Adipose tissue (tissue), 3 donors: ENCODE data around the gene SLC27A3. TPM values are rescaled to one million over a fixed set of nuclear protein-coding genes. Genes with fewer than 3 reads are reported as not detected.
"Not testable (repeated sequence)": the region's sequence is repeated elsewhere in the genome, so short reads cannot be mapped to it uniquely, and the experiment has no call there.

ENCODE experiments used
- H3K27ac ChIP-seq: one replicate; pipeline ENCODE4 v1.5.1; 2013; ENCODE audit warnings: low read depth, low read length
- WGBS, 3 donors: extraction: QIAGEN DNeasy Blood & Tissue Kit; methylation state at CpG; one replicate each; pipeline ENCODE4 v1.1.7; 2013; 5-methylcytosine and 5-hydroxymethylcytosine counted together
- polyA plus RNA-seq, 3 donors: library from polyadenylated mRNA; stranded (reverse); fragments of 200-250 nt; gene quantifications; one replicate each; pipeline ENCODE4 v1.2.3, GENCODE V29; 2013
- donor health status: healthy with polysubstance abuse.
- donor health status: Bipolar disorder and iron deficiency.
- donor health status: healthy.

SLC27A3 gene
- polyA plus RNA-seq, 3 donors: 22.2 to 111 (median 83.7) TPM

DNA sequence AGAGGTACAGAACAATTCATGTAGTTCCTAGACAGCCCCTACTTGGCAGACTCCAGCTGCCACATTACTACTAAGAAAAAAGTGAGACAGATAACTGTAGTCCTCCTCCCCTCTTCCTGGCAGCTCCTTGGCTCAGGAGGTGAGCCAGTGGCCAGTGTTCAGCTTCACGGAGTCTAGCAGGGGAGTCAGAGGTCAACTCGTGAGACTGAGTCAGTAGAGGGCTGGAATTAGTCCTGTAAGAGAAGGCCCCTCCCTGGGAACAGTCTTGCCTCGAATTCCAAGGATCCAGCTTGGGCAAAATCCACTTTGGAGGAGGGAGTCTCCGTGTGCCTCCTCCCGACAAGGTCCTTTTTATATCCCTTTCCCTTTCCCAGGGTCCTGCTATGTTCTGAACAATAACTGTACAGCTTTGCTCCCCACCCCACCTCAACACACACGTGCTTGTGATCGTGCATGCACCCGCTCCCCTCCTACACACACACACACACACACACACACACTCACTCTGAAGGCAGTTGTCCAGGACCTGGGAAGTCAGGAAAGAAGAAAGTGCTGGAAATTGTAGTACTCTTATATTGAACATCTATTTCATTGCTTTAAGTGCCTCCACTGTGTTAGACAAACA is 22.5 kb upstream of the SLC27A3 start:
- no peak overlapping the region for H3K27ac ChIP-seq
- WGBS, 3 donors: 52 to 74% (median 67%) methylated on average over 8 of the region's 8 CpGs

DNA sequence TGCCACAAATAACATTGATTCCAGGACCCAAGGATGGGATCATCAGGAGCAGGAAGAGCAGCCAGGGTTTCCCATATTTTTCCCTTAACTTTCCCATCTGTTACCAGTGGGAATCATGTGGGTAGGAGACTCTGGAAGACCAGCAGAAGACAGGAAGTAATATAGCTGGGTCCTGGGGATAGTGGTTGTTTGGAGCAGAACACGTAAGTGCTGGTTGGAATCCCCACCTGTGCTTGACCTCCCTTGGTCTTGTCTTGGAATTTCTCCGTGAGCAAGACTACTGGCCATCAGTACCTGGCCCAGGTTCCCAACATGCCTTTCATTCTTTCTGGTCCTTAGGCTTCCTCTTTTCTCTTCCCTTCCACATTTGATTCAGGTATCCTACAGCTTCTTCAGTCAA is 20.9 kb upstream of the SLC27A3 start:
- no peak overlapping the region for H3K27ac ChIP-seq
- 92 to 98% (median 96%) methylated on average over 2 of the region's 2 CpGs for WGBS, 3 donors

DNA sequence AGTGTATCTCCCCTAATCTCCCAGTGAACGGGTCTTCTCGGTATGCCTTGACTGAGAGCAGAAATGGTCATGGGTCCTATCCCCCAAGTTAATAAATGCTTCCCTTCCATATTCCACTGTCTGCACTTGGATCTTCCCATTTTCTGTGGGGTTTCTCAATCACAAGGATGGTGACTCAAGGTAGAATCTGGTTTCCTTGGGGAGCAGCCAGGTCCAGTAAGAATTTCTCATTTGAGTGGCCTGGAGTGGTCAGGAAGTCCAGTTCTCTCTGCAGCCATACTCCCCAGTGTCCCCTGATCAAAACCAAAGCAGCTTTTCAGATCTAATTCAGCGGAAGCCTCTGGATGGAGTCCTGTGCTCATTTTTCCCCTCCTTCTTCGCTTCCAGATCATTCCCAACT is 14.8 kb upstream of the SLC27A3 start:
- no peak overlapping the region for H3K27ac ChIP-seq
- WGBS, 3 donors: 94 to 96% (median 96%) methylated on average over 4 of the region's 4 CpGs

DNA sequence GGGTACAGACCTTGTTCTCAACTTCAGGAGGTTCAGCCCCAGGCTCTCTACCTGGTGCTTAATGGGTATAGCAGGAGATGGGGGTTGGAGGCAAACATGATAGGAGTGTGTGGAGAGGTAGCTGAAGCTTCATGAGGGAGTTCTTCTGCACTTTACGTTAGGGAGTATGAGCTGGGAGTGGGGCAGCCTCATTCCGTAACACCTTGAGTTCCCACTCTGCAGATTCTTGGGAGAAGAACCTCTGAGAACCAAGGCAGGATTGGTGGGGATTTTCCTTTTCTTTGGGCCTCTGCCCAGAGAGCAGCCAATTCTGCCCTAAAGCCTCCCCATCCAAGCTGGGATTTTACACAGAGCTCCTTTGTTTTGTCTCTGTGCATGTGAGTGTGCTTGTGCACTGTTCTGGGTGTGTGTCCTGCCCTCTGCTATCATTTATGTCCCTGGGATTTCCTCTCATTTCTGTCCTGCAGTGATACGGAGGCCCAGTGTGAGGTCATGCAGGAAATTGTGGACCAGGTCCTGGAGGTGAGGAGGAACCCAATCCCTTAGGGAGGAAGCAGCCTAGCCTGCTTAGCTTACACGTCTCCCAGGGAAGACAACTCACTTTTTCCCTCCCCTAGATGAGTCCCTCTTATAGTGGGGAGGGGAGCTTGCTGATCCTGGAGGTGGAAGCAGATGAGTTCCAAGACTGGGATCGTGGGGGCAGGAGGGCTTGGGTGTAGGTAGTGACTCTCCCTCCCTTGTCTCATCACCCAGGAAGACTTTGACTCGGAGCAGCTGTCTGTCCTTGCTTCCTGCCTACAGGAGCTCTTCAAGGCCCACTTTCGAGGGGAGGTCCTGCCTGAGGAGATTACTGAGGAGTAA is 11.6 kb upstream of the SLC27A3 start:
- H3K27ac ChIP-seq: no peak overlapping the region
- 61 to 69% (median 69%) methylated on average over 7 of the region's 7 CpGs for WGBS, 3 donors

DNA sequence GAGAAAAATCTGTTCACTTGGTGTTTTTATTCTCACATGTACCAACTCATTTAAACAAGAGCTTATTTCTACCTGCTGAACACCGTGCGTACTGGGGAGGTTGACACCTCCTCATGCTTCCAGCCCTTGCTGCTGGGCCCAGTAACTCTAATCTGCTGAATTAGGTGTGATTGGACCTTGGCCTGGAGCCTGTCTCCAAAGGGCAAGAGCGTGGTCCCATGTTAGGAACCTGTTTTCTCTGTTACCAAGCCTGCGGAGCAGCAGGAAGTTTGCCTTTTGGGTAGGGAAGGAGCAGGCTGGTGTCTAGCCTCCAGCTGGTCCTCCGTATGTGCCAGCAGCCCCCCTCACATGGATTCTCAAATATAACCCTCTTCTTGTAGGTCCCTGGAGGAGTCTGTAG is 10.9 kb upstream of the SLC27A3 start:
- no peak overlapping the region for H3K27ac ChIP-seq
- 73 to 88% (median 87%) methylated on average over 5 of the region's 5 CpGs for WGBS, 3 donors

DNA sequence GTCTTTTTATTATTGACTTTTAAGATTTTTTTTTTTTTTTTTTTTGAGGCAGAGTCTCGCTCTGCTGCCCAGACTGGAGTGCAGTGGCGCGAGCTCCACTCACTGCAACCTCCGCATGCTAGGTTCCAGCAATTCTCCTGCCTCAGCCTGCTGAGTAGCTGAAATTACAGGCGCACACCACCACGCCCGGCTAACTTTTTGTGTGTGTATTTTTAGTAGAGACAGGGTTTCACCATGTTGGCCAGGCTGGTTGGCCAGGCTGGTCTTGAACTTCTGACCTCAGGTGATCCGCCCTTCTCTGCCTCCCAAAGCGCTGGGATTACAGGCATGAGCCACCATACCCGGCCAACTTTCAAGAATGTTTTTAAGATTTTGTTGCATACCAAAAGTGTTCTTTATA is 8.5 kb upstream of the SLC27A3 start:
- 94 to 96% (median 96%) methylated on average over 9 to 10 of the region's 10 CpGs for WGBS, 3 donors
- not testable (repeated sequence) for H3K27ac ChIP-seq

DNA sequence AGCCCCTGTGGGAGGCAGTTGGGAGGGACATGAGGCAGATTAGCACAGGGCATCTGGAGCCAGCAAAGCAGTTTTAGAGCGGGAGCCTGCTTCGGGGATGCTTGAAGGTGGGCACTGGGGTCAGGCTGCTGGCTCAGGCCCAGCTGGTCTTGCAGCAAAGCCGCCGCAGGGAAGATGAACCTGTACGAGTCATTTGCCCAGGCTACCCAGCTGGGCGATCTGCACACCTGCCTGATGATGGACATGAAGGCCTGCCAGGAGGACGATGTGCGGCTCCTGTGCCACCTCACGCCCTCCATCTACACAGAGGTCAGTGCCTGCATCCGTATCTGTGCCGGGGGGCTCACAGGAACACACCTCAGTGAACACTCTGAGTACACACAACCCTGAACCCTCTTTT is 7.7 kb upstream of the SLC27A3 start:
- 90 to 94% (median 94%) methylated on average over 10 to 11 of the region's 11 CpGs for WGBS, 3 donors

DNA sequence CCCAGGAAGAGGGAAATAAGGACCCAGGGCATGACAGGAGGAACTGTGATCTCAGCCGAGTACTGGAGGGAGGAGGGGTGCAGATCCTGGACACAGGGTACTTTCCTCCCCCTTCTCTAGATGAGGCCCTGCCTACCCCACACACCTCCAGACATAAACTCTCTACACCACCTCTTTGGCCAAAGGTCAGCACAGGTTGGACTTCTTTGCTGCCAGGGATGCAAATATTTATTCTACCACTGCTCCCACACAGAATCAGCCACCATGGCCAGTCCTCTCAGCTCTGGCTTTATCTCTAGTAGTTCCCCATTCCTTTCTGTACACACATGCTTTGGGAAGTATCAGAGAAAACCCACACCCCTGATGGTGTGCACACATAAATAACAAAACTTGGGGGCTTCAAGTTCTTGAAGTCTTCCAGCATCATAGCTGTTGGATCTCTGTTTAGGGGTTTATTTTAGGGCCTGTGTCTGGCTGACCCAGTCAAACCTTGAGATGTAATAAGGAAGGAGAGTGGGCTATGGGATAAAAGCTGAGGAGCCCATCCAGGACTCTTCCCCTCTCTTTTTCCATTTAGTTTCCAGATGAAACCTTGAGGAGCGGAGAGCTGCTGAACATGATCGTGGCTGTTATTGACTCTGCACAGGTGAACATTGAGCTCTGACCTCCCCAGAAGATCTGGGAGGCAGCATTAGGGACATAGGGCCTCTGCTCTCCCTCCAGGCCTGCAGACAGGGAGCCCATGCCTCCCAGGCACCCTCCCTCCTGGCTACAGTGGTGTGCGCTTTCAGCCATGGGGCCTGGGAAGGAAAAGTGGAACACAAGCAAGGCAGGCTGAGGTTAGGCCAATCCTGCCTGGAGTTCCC is 6.7 kb upstream of the SLC27A3 start:
- H3K27ac ChIP-seq: no peak overlapping the region
- WGBS, 3 donors: 60 to 86% (median 83%) methylated on average over 3 to 4 of the region's 4 CpGs

More for the DNA sequence above, 7.7 kb upstream of the SLC27A3 start:
- no peak overlapping the region for H3K27ac ChIP-seq

DNA sequence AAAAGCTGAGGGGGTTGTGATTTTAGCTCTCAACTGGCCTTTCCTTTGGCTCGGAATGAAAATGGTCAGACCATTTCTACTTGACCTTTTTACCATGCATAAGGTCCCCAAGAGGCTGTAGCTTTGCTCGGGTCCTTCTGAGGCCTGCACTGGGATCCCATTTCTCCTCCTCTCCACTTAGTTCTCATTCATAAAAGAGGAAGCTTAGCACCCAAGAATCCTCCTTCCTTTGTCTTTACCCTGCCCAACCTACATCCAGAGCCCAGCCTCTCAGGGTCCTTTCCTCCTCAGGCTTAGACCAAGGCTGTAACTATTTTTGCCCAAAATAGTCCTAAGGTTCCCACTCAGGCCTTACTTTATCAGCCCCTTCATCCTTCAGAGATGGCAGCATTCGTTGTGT is 6.0 kb upstream of the SLC27A3 start:
- H3K27ac ChIP-seq: no peak overlapping the region
- 74 to 79% (median 75%) methylated on average over 3 of the region's 3 CpGs for WGBS, 3 donors

DNA sequence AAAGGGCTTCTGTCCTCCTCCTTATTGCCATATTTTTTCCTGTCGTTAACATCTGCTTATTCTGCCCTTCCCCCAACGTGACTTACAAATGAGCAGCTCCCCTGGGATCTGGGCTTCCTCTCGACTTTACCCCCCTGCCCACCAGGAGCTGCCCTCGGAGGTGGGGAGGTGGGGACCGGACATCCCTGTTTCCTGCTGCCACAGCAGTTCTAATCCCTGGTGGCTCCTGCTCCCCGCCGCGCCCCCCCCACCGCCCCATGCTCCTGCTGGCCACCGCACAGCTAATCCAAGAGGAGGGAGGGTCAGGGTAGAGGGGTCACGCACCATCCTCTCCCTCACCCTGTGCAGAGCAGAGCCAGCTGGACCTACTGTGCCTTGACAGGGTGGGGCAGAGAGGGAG is 4.4 kb upstream of the SLC27A3 start:
- no peak overlapping the region for H3K27ac ChIP-seq
- 50 to 58% (median 57%) methylated on average over 11 of the region's 11 CpGs for WGBS, 3 donors

DNA sequence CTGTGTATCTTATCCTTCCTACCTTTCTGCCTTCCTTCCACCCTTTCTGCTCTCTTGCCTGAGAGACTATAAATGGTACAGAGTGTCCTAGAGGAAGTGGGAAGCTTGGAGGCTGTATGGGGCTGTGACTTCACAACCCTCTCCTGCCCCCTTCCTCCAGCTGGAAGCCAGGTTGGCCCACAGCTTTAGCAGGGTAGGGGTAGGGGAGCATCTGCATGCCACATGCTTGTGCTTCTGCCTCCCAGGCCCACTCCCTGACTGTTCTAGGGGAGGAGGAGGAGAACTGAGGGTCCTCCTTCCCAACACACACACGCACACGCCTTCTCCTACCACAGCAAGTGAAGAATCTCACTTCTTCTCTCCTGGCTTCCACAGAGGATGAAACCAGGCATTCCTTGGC is 3.9 kb upstream of the SLC27A3 start:
- H3K27ac ChIP-seq: no peak overlapping the region
- WGBS, 3 donors: 68 to 97% (median 85%) methylated on average over 2 of the region's 2 CpGs

DNA sequence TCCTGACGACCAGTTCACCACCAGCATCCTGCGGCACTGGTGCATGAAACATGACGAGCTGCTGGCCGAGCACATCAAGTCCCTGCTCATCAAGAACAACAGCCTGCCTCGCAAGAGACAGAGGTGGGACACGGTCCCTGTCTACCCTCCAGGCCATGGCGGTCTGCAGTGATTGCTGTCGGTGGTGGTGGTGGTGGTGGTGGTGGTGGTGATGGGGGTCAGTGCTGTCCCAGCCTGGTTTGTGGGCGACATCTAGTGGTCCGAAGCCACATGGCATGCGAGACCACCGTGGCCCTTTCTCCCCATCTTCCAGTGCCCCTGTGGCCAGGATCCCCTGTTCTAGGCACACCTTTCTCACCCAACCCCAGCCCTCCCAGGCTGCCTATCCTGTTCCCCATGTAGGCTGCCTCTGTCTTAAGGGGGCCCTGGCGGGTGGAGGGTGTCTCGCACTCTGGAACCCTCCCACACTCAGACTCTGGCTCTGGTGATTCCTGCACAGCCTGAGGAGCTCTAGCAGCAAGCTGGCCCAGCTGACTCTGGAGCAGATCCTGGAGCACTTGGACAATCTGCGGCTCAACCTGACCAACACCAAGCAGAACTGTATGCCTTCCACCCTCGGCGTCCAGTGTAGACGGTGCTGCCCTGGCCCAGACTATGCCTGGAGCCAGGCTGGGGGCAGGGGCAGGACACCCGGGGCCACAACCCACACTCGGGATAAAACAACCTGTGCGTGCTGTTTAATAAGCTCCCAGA is 3.2 kb upstream of the SLC27A3 start:
- WGBS, 3 donors: 63 to 80% (median 68%) methylated on average over 20 to 21 of the region's 21 CpGs
- no peak overlapping the region for H3K27ac ChIP-seq

DNA sequence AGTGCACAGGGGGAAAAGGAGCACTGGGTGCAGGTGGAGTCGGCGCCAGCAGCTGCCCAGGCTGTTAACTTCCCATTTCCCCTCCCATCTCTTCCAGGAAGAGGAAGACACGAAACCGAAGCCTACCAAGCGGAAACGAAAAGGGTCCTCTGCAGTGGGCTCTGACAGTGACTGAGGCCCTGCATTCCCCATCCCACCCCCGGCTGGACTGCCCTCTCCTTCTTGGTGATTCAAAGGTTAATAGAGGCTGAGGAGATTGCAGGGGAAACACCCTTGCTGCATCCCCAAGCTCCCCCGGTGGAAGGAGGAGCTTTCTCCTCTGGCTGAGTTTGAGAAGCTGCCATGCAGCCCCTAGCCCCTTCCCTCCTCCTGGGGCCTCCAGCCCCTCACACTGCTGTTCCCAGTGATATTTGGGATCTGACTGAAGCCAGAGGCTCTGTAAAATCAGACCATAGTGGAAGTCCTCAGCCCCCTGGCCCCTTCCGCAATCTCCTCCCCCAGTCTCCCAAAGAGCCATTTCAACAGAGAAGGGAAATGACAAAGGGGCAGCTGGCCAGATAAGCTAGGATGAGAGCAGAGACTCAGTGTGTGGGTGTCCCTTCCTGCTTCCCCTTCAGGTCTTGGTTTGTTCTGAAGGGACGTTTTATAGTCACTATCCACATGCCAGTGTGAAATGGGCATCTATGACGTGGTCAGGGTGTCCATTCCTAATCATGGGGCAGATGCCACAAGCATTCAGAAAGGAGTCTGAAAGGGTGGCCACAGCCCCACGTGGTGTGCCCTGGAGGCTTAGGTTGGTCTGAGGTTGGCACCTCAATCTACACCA is 1.9 kb upstream of the SLC27A3 start:
- no peak overlapping the region for H3K27ac ChIP-seq
- 30 to 77% (median 31%) methylated on average over 12 of the region's 12 CpGs for WGBS, 3 donors

DNA sequence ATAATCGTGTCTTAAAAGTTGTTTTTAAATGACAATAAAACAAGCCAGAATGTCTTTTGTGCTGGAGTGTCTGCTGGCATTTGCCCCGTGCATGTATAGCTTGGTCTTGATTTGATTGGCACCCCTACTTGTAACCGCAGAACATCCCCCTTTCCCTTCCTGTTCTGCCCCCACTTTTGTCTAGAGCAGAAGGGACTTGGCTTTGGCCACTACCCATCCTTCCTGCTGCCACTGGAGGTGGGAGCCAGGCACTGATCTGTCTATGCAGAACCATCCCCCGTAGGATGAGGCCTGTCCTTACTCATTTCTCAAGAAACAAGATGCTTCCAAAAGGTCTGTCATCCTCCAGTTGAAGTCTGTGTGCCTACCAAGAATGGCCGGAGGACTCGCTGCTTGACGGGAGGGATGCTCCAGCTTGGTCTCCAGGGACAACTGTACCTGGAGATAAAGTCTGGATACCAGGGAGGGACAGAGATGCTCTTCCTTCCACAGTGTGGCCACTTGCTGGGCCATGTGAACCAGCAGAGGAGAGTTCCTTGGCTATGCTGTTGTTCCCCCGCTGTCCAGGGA is 1.1 kb upstream of the SLC27A3 start:
- 38 to 78% (median 49%) methylated on average over 8 of the region's 8 CpGs for WGBS, 3 donors
- no peak overlapping the region for H3K27ac ChIP-seq

DNA sequence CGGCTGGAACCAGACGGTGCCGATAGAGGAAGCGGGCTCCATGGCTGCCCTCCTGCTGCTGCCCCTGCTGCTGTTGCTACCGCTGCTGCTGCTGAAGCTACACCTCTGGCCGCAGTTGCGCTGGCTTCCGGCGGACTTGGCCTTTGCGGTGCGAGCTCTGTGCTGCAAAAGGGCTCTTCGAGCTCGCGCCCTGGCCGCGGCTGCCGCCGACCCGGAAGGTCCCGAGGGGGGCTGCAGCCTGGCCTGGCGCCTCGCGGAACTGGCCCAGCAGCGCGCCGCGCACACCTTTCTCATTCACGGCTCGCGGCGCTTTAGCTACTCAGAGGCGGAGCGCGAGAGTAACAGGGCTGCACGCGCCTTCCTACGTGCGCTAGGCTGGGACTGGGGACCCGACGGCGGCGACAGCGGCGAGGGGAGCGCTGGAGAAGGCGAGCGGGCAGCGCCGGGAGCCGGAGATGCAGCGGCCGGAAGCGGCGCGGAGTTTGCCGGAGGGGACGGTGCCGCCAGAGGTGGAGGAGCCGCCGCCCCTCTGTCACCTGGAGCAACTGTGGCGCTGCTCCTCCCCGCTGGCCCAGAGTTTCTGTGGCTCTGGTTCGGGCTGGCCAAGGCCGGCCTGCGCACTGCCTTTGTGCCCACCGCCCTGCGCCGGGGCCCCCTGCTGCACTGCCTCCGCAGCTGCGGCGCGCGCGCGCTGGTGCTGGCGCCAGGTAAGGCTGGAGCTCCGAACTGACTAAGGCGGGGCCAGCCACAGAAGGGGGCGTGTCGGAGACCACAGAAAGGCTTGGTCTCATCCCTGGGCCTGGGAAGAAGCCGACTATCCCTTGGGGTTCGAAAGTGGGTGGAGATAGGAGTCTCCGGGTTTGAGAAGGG is 486 bp downstream of the SLC27A3 start:
- no peak overlapping the region for H3K27ac ChIP-seq
- WGBS, 3 donors: 0% methylated on average over 75 to 83 of the region's 83 CpGs

DNA sequence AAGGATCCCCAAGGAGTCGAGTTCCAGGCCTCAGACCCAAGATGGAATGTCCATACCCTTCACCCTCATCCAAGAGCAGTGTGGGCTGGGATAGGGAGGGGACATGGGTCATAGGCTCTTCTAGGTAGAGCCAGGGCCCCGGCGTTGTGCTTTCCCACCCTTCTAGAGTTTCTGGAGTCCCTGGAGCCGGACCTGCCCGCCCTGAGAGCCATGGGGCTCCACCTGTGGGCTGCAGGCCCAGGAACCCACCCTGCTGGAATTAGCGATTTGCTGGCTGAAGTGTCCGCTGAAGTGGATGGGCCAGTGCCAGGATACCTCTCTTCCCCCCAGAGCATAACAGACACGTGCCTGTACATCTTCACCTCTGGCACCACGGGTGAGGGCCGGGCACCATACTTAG is 1.1 kb downstream of the SLC27A3 start:
- WGBS, 3 donors: 50 to 59% (median 56%) methylated on average over 10 of the region's 10 CpGs
- no peak overlapping the region for H3K27ac ChIP-seq
